ENCODE results near the gene RBM15B.

- no peak for TF ChIP-seq RARB (CRISPR knock-in tag; IDR thresholded peaks at IDR 0.05)
- TF ChIP-seq OSR1 (CRISPR knock-in tag; IDR thresholded peaks at IDR 0.05) = no peak
- TF ChIP-seq ZFP3 (CRISPR knock-in tag; IDR thresholded peaks at IDR 0.05) = no peak
- no peak for TF ChIP-seq TOX (CRISPR knock-in tag; IDR thresholded peaks at IDR 0.05; ENCODE audit: borderline replicate concordance)
- no peak for TF ChIP-seq PATZ1 (CRISPR knock-in tag; IDR thresholded peaks at IDR 0.05; ENCODE audit: borderline replicate concordance)
Measured at GRCh38 chr3:51353131-51353530, 38.0 kb upstream of the RBM15B start.
